Caco-2 (cell line): ENCODE data around the gene SLIT2. TPM values are rescaled to one million over a fixed set of nuclear protein-coding genes. Genes with fewer than 3 reads are reported as not detected.

ENCODE experiments used
- BruUV-seq: library from RNA; stranded (reverse); fragments of 400-500 nt; replicated peaks from 2 replicates; lab custom pipeline; 2021; lab: Mats Ljungman, UMichigan
- CTCF ChIA-PET: fragments of 300-600 bp; sonication (Branson Sonifier 250); formaldehyde crosslinking; loops from one replicate; lab custom pipeline; 2022; ENCODE audit warnings: antibody characterized with exemption; lab: Charles Lee
- POLR2A ChIA-PET: fragments of 300-600 bp; sonication (Branson Sonifier 250); formaldehyde crosslinking; loops from one replicate; lab custom pipeline; 2022; ENCODE audit warnings: antibody characterized with exemption; lab: Charles Lee
- DNase-seq, 2 experiments: peaks; one replicate each; pipeline versions ENCODE4 v3.0.0 to v3.0.0-alpha.2; 2020 to 2022
- H3K27me3 ChIP-seq: replicated peaks from 2 replicates; pipeline ENCODE4 v1.6.0; 2011; ENCODE audit warnings: low read length; ENCODE audit not compliant: control insufficient read depth, insufficient read depth
- H3K36me3 ChIP-seq: 2 replicates; pipeline ENCODE4 v1.5.1; 2011; ENCODE audit warnings: low read length; ENCODE audit not compliant: control insufficient read depth, insufficient read depth
- H3K4me1 ChIP-seq: fragments of 250-450 bp; sonication (Bioruptor Pico); 2 replicates; pipeline ENCODE4 v1.5.1; 2020; ENCODE audit warnings: mild to moderate bottlenecking
- H3K4me3 ChIP-seq: 2 replicates; pipeline ENCODE4 v1.5.1; 2011; ENCODE audit warnings: low read depth, mild to moderate bottlenecking, control low read depth, low read length
- H3K9me3 ChIP-seq: fragments of 250-450 bp; sonication (Bioruptor Pico); 2 replicates; pipeline ENCODE4 v1.5.1; 2020; ENCODE audit warnings: mild to moderate bottlenecking, moderate library complexity
- H3K27ac Mint-ChIP-seq: one replicate; pipeline ENCODE4 v1.8.0; 2022; ENCODE audit warnings: mixed read lengths; ENCODE audit not compliant: unreplicated experiment
- H3K27me3 Mint-ChIP-seq: one replicate; pipeline ENCODE4 v1.8.0; 2022; ENCODE audit warnings: mixed read lengths; ENCODE audit not compliant: insufficient read depth, unreplicated experiment
- H3K36me3 Mint-ChIP-seq: one replicate; pipeline ENCODE4 v1.8.0; 2022; ENCODE audit warnings: mild to moderate bottlenecking, mixed read lengths; ENCODE audit not compliant: insufficient read depth, unreplicated experiment
- H3K4me1 Mint-ChIP-seq: one replicate; pipeline ENCODE4 v1.8.0; 2022; ENCODE audit warnings: low read depth, mixed read lengths; ENCODE audit not compliant: unreplicated experiment
- H3K4me3 Mint-ChIP-seq: one replicate; pipeline ENCODE4 v1.8.0; 2022; ENCODE audit warnings: mild to moderate bottlenecking, moderate library complexity, mixed read lengths; ENCODE audit not compliant: unreplicated experiment
- H3K9me3 Mint-ChIP-seq: one replicate; pipeline ENCODE4 v1.8.0; 2022; ENCODE audit warnings: mixed read lengths; ENCODE audit not compliant: unreplicated experiment
- CTCF ChIP-seq, 2 experiments: fragments of 200-600 bp in 1 of 2; IDR thresholded peaks; 1 replicate in 1 of 2; 2 replicates in 1 of 2; pipeline versions ENCODE4 v1.5.1 to v1.8.0; 2011 to 2022; ENCODE audit warnings: antibody characterized with exemption in 1 of 2, control low read depth in 1 of 2, inconsistent platforms in 1 of 2, low read depth in 1 of 2, low read length in 1 of 2, mild to moderate bottlenecking in 1 of 2, moderate library complexity in 1 of 2; ENCODE audit not compliant: insufficient read depth in 1 of 2, severe bottlenecking in 1 of 2, unreplicated experiment in 1 of 2
- intact Hi-C: fragments of 100-400 bp; cut with micrococcal nuclease; formaldehyde crosslinking; loops from one replicate; pipeline ENCODE4 v1.10.0; 2022; ENCODE audit not compliant: unreplicated experiment
- total RNA-seq: library from RNA; stranded (reverse); gene quantifications from 2 replicates; pipeline ENCODE4 v1.2.3, GENCODE V29; 2022

Gene SLIT2
- total RNA-seq, 1 experiment from 2014 or later, result 0.68 TPM

GRCh38 chr4:20284990-20285389 is 33.3 kb downstream of the SLIT2 start:
- H3K27ac Mint-ChIP-seq, result no peak overlapping the region
- H3K4me3 ChIP-seq, result no peak overlapping the region
- ChIA-PET POLR2A (no interaction called here), CTCF (no interaction called here)
- intact Hi-C loops, result no loop called here
- DNase-seq, result no peak
- TF ChIP-seq CTCF (IDR thresholded peaks at IDR 0.05; ENCODE audit: insufficient read depth in 1 of 2, low read depth in 1 of 2, low read length in 1 of 2, severe bottlenecking in 1 of 2, unreplicated experiment in 1 of 2), result no peak
- H3K36me3 ChIP-seq, result no peaks in the 10 kb centered on the region
- no peaks in the 10 kb centered on the region for H3K36me3 Mint-ChIP-seq
- H3K27me3 Mint-ChIP-seq, result no peaks in the 10 kb centered on the region
- BruUV-seq, result no TSS peak
- no peaks in the 10 kb centered on the region for H3K9me3 ChIP-seq
- H3K9me3 Mint-ChIP-seq, result no peaks in the 10 kb centered on the region
- H3K4me3 Mint-ChIP-seq, result no peak overlapping the region
- H3K4me1 Mint-ChIP-seq, result no peaks in the 10 kb centered on the region
- no peaks in the 10 kb centered on the region for H3K27me3 ChIP-seq
- H3K4me1 ChIP-seq, result no peaks in the 10 kb centered on the region

DNA sequence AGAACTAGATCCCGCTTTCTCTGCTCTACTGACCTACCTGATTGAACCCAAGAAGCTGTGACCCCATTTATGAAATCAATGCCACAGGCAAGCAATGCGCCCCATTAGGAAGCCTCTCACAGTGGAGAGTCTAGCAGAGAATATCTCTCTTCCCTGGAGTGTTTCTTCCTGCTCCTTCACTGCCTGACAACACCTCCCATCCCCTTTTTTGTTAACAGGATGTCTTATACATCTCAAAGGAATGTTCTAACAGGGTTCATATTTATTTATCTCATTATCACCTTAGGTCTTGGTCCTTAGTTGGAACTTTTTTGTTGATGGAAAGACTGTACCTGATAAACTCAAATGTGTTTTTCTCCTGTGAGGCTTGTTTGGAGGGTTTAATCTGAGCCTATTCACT is 35.5 kb downstream of the SLIT2 start:
- Mint-ChIP-seq H3K9me3 (no peaks in the 10 kb centered on the region), H3K4me3 (no peak overlapping the region), H3K27me3 (no peaks in the 10 kb centered on the region), H3K36me3 (no peaks in the 10 kb centered on the region), H3K27ac (no peak overlapping the region), H3K4me1 (no peaks in the 10 kb centered on the region)
- CTCF ChIA-PET, result no interaction called here
- Histone ChIP-seq H3K4me3 (no peak overlapping the region), H3K9me3 (no peaks in the 10 kb centered on the region), H3K4me1 (no peaks in the 10 kb centered on the region), H3K36me3 (no peaks in the 10 kb centered on the region), H3K27me3 (no peaks in the 10 kb centered on the region)
- no peak for TF ChIP-seq CTCF (IDR thresholded peaks at IDR 0.05; ENCODE audit: insufficient read depth in 1 of 2, low read depth in 1 of 2, low read length in 1 of 2, severe bottlenecking in 1 of 2, unreplicated experiment in 1 of 2)
- no TSS peak for BruUV-seq
- intact Hi-C loops, result no loop called here
- POLR2A ChIA-PET, result no interaction called here
- DNase-seq, result no peak

DNA sequence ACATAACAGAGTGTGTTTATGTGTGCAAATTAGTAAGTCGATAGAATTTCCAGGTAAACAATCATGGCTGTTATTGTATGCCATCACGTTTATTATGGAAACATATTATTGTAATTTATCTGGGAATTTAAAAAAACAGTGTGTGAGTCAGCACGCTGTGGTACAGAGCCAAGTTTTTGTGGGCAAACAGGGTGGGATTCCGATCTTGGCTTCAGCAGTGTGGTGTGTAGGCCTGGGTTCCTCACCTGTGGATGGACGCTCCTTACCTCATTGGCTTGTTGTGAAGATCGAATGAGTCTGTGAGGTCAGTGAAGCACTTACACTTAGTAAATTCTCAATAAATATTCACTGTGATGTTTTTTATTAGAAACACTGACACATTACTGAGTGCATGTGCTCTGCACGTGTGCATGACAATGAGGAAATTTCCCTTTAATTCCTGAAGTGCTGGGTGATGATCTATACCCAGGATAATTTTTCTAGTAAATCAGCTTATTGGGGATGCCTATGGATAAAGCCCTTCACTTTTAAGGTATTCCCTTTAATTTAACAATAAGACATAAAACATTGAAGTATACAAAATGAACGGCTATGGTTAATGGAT is 36.4 kb downstream of the SLIT2 start:
- H3K4me3 ChIP-seq, result no peak overlapping the region
- H3K27me3 ChIP-seq, result no peaks in the 10 kb centered on the region
- Mint-ChIP-seq H3K27me3 (no peaks in the 10 kb centered on the region), H3K4me1 (no peaks in the 10 kb centered on the region), H3K36me3 (no peaks in the 10 kb centered on the region), H3K4me3 (no peak overlapping the region), H3K27ac (no peak overlapping the region), H3K9me3 (no peaks in the 10 kb centered on the region)
- no peak for DNase-seq
- intact Hi-C loops, result no loop called here
- TF ChIP-seq CTCF (IDR thresholded peaks at IDR 0.05; ENCODE audit: insufficient read depth in 1 of 2, low read depth in 1 of 2, low read length in 1 of 2, severe bottlenecking in 1 of 2, unreplicated experiment in 1 of 2), result no peak
- BruUV-seq, result no TSS peak
- H3K9me3 ChIP-seq, result no peaks in the 10 kb centered on the region
- ChIA-PET CTCF (no interaction called here), POLR2A (no interaction called here)
- no peaks in the 10 kb centered on the region for H3K4me1 ChIP-seq
- H3K36me3 ChIP-seq, result no peaks in the 10 kb centered on the region
